ENCODE measurements around the gene ACO2. TPM values are rescaled to one million over a fixed set of nuclear protein-coding genes. Genes with fewer than 3 reads are reported as not detected.
A peak's percentile ranks its signal among the peaks of the same experiment; 100 is the strongest.

ACO2 gene
- total and polyA plus RNA-seq, 2 of the 13 experiments (the other 11 are each of a cell fraction or from before 2014, with no cell fraction given): 19.2 to 45.6 TPM

GRCh38 chr22:41469218-41469851 is 418 bp downstream of the ACO2 start (continued):
- no peak for TF ChIP-seq GRHL1 (CRISPR knock-in tag; conservative IDR thresholded peaks at IDR 0.05)
- TF ChIP-seq XRCC5 (optimal IDR thresholded peaks at IDR 0.05; ENCODE audit: low read length): no peak
- TF ChIP-seq KLF16 (CRISPR knock-in tag; IDR thresholded peaks at IDR 0.05): no peak
- no peak for TF ChIP-seq SMYD3 (CRISPR knock-in tag; IDR thresholded peaks at IDR 0.05)
- peak; percentile 81 for TF ChIP-seq RBFOX2 (IDR thresholded peaks at IDR 0.05; ENCODE audit: low read depth, low read length)
- TF ChIP-seq CENPX (CRISPR knock-in tag; IDR thresholded peaks at IDR 0.05): no peak
- no peak for TF ChIP-seq ZNF670 (CRISPR knock-in tag; IDR thresholded peaks at IDR 0.05; ENCODE audit: borderline replicate concordance)
- no peak for TF ChIP-seq NR2C2 (CRISPR knock-in tag; IDR thresholded peaks at IDR 0.05; ENCODE audit: borderline replicate concordance)
- no peak for TF ChIP-seq YY1 (IDR thresholded peaks at IDR 0.05; ENCODE audit: insufficient read depth, insufficient replicate concordance, low read depth, low read length)
- no peak for TF ChIP-seq ZNF280D (CRISPR knock-in tag; IDR thresholded peaks at IDR 0.05)
- no peak for TF ChIP-seq ZNF275 (CRISPR knock-in tag; IDR thresholded peaks at IDR 0.05; ENCODE audit: borderline replicate concordance)
- TF ChIP-seq NFIC (IDR thresholded peaks at IDR 0.05; ENCODE audit: low read length): no peak
- TF ChIP-seq NFRKB (IDR thresholded peaks at IDR 0.05): no peak
- TF ChIP-seq ELF3 (CRISPR knock-in tag; IDR thresholded peaks at IDR 0.05): no peak
- no peak for TF ChIP-seq ZNF558 (CRISPR knock-in tag; IDR thresholded peaks at IDR 0.05; ENCODE audit: borderline replicate concordance)
- no peak for TF ChIP-seq MAZ (IDR thresholded peaks at IDR 0.05; ENCODE audit: borderline replicate concordance, low read depth, low read length)
- TF ChIP-seq MAZ (CRISPR knock-in tag; IDR thresholded peaks at IDR 0.05; ENCODE audit: low read depth): no peak
- TF ChIP-seq RFXAP (CRISPR knock-in tag; IDR thresholded peaks at IDR 0.05; ENCODE audit: borderline replicate concordance): no peak
- no peak for TF ChIP-seq ZNF230 (CRISPR knock-in tag; IDR thresholded peaks at IDR 0.05)
- TF ChIP-seq ZIK1 (CRISPR knock-in tag; IDR thresholded peaks at IDR 0.05; ENCODE audit: borderline replicate concordance, low read depth): no peak
- TF ChIP-seq POLR2AphosphoS5 (IDR thresholded peaks at IDR 0.05; ENCODE audit: low read depth, low read length): no peak
- no peak for TF ChIP-seq ZZZ3 (CRISPR knock-in tag; IDR thresholded peaks at IDR 0.05; ENCODE audit: borderline replicate concordance)
- 0 out of 2 replicates have a peak, but pooled peaks have one; percentile 37 for TF ChIP-seq ZNF317 (CRISPR knock-in tag; IDR thresholded peaks at IDR 0.05)
- TF ChIP-seq PBX3 (CRISPR knock-in tag; IDR thresholded peaks at IDR 0.05; ENCODE audit: borderline replicate concordance): no peak

Data from HepG2 (cell line).